ENCODE measurements around the gene TMEM247.

The TMEM247 gene

DNA sequence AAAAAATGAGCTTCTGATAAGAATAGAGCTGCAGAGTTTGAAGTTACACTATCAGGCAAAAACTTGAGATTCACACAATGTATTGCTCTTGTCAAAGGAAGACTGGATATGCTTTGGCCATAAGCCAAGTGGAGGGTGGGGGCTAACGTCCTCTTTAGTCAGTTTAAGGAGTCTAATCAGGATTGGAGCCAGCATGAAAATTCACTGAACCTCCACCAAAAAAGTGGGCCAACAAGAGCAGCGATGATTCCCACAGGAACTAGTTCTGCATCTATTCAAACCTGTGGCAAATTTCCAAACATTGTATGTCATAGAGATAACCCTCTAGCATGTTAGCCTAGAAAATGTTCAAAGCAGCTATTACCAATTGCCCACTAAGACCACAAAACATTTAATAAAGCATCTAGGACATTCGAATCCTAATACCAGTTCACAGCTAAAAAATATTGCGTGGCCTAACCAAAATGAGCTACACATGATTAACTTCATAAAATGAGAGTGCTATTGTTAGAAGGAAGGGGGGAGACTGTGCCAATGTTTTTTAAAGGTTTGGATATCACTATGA is 43.5 kb upstream of the TMEM247 start:
- in situ Hi-C loops (cut with MboI; ENCODE audit: low sequenced_read_pairs, unreplicated experiment), result no loop called here
- no peak for TF ChIP-seq CTCF (IDR thresholded peaks at IDR 0.05; ENCODE audit: borderline replicate concordance, control extremely low read depth, extremely low read depth, insufficient read depth, missing control alignments)
- no peak for DNase-seq (ENCODE audit: low spot score)

DNA sequence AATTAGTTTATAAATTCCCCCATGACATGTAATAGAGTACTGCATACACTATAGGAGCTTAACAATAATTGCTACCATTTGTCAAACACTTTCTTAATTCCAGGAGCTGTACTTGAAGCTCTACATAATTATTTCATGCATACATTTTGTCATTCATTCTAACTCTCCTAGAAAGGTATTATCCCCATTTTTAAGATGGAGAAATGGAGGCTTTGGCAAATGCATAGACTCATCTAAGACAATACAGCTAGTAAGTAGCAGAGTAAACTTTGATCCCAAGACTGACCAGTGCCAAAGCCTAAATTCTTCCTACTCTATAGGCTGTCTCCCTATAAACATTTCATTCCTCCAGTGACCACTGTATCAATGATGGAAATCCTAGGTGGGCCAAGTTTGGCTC is 42.6 kb upstream of the TMEM247 start:
- DNase-seq (ENCODE audit: low spot score), result no peak
- in situ Hi-C loops (cut with MboI; ENCODE audit: low sequenced_read_pairs, unreplicated experiment), result no loop called here
- TF ChIP-seq CTCF (IDR thresholded peaks at IDR 0.05; ENCODE audit: borderline replicate concordance, control extremely low read depth, extremely low read depth, insufficient read depth, missing control alignments), result no peak

DNA sequence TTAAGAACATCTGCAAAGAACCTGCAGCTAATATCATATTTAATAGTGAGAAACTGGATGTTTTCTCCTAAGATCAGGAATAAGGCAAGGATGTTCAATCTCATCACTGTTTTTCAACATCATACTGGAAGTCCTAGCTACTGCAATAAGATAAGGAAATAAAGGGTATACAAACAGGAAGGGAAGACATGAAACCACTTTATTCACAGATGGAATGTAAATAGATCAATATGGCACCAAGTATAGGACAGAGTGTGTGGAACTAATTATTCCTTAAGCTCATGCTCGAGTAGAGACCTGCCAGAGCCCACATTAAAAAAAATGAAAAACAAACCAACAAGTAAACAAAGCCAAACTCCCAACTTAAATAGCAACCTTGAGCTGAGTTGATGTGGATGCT is 41.3 kb upstream of the TMEM247 start:
- TF ChIP-seq CTCF (IDR thresholded peaks at IDR 0.05; ENCODE audit: borderline replicate concordance, control extremely low read depth, extremely low read depth, insufficient read depth, missing control alignments), result no peak

DNA sequence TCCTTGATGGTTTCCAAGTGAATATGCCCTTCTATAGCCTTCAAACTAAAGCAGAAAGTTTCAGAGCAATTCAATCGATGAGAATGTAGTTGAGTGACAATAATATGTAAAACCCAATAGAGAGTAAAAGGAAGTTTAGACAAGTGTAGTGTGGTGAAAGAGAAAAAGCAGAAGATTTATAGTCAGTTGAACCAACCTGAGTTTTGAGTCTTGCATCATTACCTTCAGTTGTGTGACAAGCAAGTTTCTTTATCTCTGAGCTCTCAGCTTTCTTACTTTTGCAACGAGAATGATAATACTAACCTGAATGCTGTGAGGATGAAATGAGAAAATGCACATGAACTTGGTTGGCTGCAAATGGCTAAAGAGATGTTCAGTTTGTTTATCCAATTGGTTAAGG is 40.6 kb upstream of the TMEM247 start:
- in situ Hi-C loops (cut with MboI; ENCODE audit: low sequenced_read_pairs, unreplicated experiment), result no loop called here
- no peak for DNase-seq (ENCODE audit: low spot score)
- TF ChIP-seq CTCF (IDR thresholded peaks at IDR 0.05; ENCODE audit: borderline replicate concordance, control extremely low read depth, extremely low read depth, insufficient read depth, missing control alignments), result no peak

More for the DNA sequence above, 41.3 kb upstream of the TMEM247 start:
- in situ Hi-C loops (cut with MboI; ENCODE audit: low sequenced_read_pairs, unreplicated experiment), result no loop called here
- DNase-seq (ENCODE audit: low spot score), result no peak

- DNase-seq (ENCODE audit: low spot score), result no peak
- in situ Hi-C loops (cut with MboI; ENCODE audit: low sequenced_read_pairs, unreplicated experiment), result no loop called here
- TF ChIP-seq CTCF (IDR thresholded peaks at IDR 0.05; ENCODE audit: borderline replicate concordance, control extremely low read depth, extremely low read depth, insufficient read depth, missing control alignments), result no peak
Observed at GRCh38 chr2:46439582-46439981, 39.8 kb upstream of the TMEM247 start.

DNA sequence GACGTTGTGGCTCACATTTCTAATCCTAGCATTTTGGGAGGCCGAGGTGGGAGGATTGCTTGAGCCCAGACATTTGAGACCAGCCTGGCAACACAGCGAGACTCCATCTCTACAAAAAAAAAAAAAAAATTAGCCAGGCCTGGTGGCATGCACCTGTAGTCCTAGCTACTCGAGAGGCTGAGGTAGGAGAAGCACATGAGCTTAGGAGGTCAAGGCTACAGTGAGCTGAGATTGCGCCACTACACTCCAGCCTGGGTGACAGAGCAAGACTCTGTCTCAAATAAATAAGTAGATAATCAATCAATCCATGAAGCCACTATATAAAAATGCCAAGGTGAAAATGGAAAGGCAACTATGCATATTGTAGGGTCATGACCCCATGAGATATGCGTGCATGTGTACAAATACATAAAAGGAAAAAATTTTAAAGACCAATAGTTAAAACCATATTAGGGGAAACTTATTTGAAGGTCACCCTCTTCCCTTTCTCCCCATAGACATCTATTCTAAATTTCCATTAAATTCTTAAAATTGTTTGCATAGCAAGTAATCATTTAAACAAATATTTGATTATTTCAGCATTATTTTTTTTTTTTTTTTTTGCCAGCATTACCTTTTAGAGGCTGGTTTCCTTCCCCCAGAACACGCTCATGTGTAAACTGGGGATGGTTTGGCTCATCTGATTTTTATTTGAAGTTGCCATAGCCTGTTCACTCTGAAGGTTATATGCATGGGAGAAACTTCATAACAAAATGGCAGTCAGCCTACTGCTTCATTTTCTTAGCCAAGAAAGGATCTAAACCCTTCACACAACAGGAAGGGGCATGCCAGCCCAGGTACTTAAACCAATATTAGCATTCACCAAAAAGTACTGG is 37.3 kb upstream of the TMEM247 start:
- TF ChIP-seq CTCF (IDR thresholded peaks at IDR 0.05; ENCODE audit: borderline replicate concordance, control extremely low read depth, extremely low read depth, insufficient read depth, missing control alignments), result no peak
- DNase-seq (ENCODE audit: low spot score), result no peak
- in situ Hi-C loops (cut with MboI; ENCODE audit: low sequenced_read_pairs, unreplicated experiment), result no loop called here
